Adipose tissue (tissue), 3 donors: ENCODE results near the gene SLC10A1. TPM values are rescaled to one million over a fixed set of nuclear protein-coding genes. Genes with fewer than 3 reads are reported as not detected.
"Not testable (repeated sequence)": the region's sequence is repeated elsewhere in the genome, so short reads cannot be mapped to it uniquely, and the experiment has no call there.

Experiments
- H3K27ac ChIP-seq: one replicate; pipeline ENCODE4 v1.5.1; 2013; ENCODE audit warnings: low read depth, low read length
- WGBS, 3 donors: extraction: QIAGEN DNeasy Blood & Tissue Kit; methylation state at CpG; one replicate each; pipeline ENCODE4 v1.1.7; 2013; 5-methylcytosine and 5-hydroxymethylcytosine counted together
- polyA plus RNA-seq, 3 donors: library from polyadenylated mRNA; stranded (reverse); fragments of 200-250 nt; gene quantifications; one replicate each; pipeline ENCODE4 v1.2.3, GENCODE V29; 2013
- donor health status: healthy with polysubstance abuse.
- donor health status: Bipolar disorder and iron deficiency.
- donor health status: healthy.

Gene SLC10A1
- polyA plus RNA-seq, result not detected

- no peak within 1 kb of the TSS for H3K27ac ChIP-seq
- 86 to 88% (median 86%) methylated on average over 11 of the region's 11 CpGs for WGBS, 3 donors
Observed at GRCh38 chr14:69796797-69797500, at the start of gene SLC10A1. Gene SLC10A1 (minus strand): TSS chr14:69797241. CDS start chr14:69797155, 86 bp downstream.

GRCh38 chr14:69845787-69846186 is 48.7 kb upstream of the SLC10A1 start:
- no peak overlapping the region for H3K27ac ChIP-seq
- 36 to 57% (median 46%) methylated on average over 5 of the region's 5 CpGs for WGBS, 3 donors

DNA sequence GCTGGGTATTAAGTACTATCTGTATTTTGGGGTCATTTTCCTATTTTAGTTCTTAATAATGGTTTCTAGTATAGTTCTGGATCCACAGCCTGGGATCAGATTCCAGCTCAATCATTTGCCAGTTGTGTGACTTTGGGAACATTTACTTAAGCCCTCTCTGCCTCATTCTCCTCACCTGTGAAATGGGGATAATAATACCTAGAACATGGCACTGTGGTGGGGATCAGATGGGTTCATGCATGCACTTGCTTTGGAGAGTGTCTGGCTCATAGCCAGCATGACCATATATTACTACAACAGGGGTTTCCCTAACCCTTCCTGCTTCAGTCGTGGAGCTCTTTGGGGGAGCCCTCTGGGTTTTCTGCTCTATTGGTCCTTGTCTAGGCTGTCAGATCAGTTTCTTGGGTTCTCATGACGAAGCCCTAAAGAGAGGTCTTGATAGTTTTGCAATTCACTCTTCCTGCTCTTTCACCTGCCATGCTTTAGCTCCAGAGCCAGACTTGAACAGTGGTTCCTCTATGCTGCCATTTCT is 48.1 kb upstream of the SLC10A1 start:
- 51 to 93% (median 67%) methylated on average over 2 of the region's 2 CpGs for WGBS, 3 donors
- no peak overlapping the region for H3K27ac ChIP-seq

GRCh38 chr14:69844171-69844570 is 47.1 kb upstream of the SLC10A1 start:
- WGBS, 3 donors, result 92 to 97% (median 93%) methylated on average over 2 of the region's 2 CpGs
- H3K27ac ChIP-seq, result no peak overlapping the region

GRCh38 chr14:69842686-69843420 is 45.8 kb upstream of the SLC10A1 start:
- H3K27ac ChIP-seq, result no peak overlapping the region
- WGBS, 3 donors, result 54 to 76% (median 69%) methylated on average over 13 of the region's 13 CpGs

DNA sequence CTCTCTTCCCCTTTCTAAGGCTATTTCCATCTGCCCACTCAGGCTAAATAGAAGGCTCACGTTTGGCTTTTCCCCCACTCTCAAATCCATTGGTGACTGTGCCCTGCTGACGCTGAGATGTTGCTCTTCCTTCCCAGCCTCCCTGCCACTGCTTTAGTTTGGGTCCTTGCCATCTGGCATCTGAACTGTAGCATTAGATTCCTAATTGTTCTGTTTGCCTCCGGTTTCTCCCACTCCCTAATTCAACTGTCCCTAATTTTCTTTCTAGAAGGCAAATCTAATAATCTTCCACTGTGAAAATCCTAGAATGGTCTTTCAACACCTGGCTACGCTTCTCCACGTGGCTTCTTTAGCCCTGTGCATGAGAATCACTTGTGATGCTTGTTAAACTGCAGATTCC is 44.6 kb upstream of the SLC10A1 start:
- 43 to 55% (median 45%) methylated on average over 5 of the region's 5 CpGs for WGBS, 3 donors
- no peak overlapping the region for H3K27ac ChIP-seq

DNA sequence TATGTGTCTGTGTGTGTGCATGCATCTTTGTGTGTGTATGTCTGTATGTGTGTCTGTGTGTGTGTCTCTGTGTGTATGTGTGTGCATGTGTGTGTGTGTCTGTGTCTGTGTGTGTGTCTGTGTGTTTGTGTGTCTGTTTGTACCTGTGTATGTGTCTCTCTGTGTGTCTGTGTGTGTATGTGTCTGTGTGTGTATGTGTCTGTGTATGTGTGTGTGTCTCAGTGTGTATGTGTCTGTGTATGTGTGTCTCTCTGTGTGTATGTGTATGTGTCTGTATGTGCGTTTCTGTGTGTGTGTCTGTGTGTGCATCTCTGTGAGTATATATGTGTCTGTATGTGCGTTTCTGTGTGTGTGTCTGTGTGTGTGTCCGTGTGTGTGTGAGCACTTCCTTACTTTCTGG is 42.6 kb upstream of the SLC10A1 start:
- no peak overlapping the region for H3K27ac ChIP-seq
- 86 to 92% (median 88%) methylated on average over 3 of the region's 3 CpGs for WGBS, 3 donors

- WGBS, 3 donors, result 68 to 73% (median 69%) methylated on average over 3 of the region's 3 CpGs
- H3K27ac ChIP-seq, result no peak overlapping the region
Observed at GRCh38 chr14:69838881-69839416, 41.9 kb upstream of the SLC10A1 start.

DNA sequence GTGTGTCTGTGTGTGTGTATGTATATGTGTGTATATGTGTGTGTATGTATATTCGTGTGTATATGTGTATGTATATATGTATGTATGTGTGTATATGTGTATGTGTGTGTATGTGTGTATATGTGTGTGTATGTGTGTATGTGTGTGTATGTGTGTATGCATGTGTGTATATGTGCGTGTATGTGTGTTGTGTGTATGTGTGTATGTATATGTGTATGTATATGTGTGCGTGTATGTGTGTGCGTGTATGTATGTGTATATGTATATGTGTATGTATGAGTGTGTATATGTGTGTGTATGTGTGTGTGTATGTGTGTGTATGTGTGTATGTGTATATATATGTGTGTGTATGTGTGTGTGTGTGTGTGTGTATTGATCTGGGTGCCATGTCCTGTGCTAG is 31.8 kb upstream of the SLC10A1 start:
- H3K27ac ChIP-seq, result no peak overlapping the region
- 80 to 91% (median 84%) methylated on average over 4 of the region's 4 CpGs for WGBS, 3 donors

DNA sequence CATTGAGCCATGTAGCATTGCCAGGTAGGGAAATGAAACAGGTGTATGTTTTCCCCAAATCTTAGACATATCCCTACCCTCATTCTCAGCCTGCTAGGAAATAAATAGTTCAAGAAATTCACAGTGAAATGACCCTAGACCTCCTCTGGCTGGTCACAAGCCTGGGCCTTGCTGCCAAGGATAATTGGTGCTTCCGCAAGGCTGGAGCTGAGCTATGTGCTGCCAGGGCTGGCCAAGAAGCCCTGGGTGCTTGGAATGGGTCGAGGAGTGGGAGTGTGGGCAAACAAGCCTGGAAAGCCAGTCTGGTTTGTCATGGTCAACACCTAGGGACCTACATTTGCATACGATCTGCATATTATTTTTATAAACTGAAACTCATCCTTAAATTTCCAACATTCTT is 31.3 kb upstream of the SLC10A1 start:
- 82 to 85% (median 83%) methylated on average over 3 of the region's 3 CpGs for WGBS, 3 donors
- no peak overlapping the region for H3K27ac ChIP-seq

DNA sequence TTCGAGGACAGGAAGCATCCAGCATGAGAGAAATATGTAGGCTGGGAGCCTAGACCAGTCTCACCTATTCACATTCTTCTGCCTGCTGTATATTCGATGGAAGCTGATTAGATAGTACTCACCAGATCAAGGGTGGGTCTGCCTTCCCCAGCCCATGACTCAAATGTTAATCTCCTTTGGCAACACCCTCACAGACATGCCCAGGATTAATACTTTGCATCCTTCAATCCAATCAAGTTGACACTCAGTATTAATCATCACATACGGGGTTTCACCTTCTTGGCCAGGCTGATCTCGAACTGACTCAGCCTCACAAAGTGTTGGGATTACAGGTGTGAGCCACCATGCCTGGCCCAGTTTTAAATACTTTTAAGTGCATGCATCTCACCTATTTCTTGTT is 30.5 kb upstream of the SLC10A1 start:
- 58 to 69% (median 63%) methylated on average over 4 of the region's 4 CpGs for WGBS, 3 donors
- no peak overlapping the region for H3K27ac ChIP-seq

DNA sequence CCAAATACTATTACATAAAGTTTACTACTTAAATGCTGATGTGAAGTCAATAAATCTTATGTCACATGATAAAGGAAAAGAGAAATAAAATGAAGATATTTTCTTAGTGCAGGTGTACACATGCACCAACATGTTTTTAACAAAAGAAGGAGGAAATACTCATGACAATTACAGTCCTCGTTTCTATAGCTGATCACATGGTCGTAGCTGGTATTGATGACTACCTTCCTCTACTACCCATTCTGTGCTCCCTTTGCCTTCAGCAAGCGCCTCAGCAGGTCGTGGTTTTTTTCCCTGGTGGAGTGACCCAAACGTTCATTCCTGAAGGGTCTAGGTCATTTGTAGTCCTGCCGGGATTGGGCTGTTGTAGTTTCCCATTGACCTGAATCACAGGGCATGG is 25.4 kb upstream of the SLC10A1 start:
- H3K27ac ChIP-seq, result no peak overlapping the region
- WGBS, 3 donors, result 67 to 75% (median 74%) methylated on average over 6 of the region's 6 CpGs

GRCh38 chr14:69820991-69821390 is 23.9 kb upstream of the SLC10A1 start:
- WGBS, 3 donors, result 66 to 78% (median 75%) methylated on average over 2 of the region's 2 CpGs
- H3K27ac ChIP-seq, result no peak overlapping the region

DNA sequence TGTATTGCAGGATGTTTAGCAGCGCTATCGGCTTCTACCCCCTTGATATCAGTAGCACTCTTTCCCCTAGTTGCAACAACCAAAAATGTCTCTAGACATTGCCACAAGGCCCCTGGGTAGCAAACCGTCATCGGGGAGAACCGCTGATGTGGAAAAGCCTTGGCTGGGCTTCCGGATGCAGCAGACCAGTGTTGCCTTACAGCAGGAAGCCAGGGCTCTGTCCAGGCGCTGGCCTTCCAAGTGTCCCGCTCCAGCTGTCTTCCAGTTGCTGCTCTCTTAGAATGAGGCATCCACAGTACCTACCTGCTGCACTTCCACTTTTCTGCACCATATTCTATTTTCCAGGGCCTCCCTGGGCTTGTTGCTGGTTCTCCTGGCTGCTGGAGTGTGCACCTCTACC is 22.6 kb upstream of the SLC10A1 start:
- 64 to 92% (median 74%) methylated on average over 8 of the region's 8 CpGs for WGBS, 3 donors

GRCh38 chr14:69818758-69819191 is 21.7 kb upstream of the SLC10A1 start:
- no peak overlapping the region for H3K27ac ChIP-seq
- 7 to 9% (median 8%) methylated on average over 11 of the region's 11 CpGs for WGBS, 3 donors

More for the DNA sequence above, 22.6 kb upstream of the SLC10A1 start:
- no peak overlapping the region for H3K27ac ChIP-seq

DNA sequence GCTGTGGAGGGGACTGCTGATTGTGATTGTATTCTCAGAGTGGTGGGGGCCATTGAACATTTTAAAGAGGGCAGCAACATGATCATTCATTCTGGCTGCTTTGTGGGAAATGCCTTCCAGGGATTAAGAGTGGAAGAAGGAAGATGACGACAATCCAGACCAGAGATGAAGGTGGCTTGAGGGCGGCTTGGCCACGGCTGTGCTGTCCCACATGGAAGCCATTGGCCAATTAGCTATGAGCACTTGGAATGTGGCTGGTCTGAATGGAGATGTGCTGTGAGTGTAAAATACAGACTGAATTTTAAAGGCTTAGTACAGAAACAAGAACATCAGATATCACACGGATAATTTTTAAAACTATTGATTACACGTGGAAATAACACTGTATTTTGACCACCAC is 19.2 kb upstream of the SLC10A1 start:
- no peak overlapping the region for H3K27ac ChIP-seq
- WGBS, 3 donors, result 80 to 83% (median 83%) methylated on average over 5 of the region's 5 CpGs

- WGBS, 3 donors, result 49 to 61% (median 51%) methylated on average over 5 of the region's 5 CpGs
- H3K27ac ChIP-seq, result no peak overlapping the region
Observed at GRCh38 chr14:69815556-69815955, 18.5 kb upstream of the SLC10A1 start.

- WGBS, 3 donors, result 55 to 71% (median 63%) methylated on average over 3 of the region's 3 CpGs
- H3K27ac ChIP-seq, result no peak overlapping the region
Observed at GRCh38 chr14:69814397-69814796, 17.4 kb upstream of the SLC10A1 start.

- not testable (repeated sequence) for H3K27ac ChIP-seq
- WGBS, 3 donors, result 71 to 87% (median 85%) methylated on average over 6 of the region's 6 CpGs
Observed at GRCh38 chr14:69813346-69813745, 16.3 kb upstream of the SLC10A1 start.
